ENCODE data around the gene SH3GL1. TPM values are rescaled to one million over a fixed set of nuclear protein-coding genes. Genes with fewer than 3 reads are reported as not detected.

Gene SH3GL1
- polyA plus RNA-seq, 1 experiment = 40.2 TPM

DNA sequence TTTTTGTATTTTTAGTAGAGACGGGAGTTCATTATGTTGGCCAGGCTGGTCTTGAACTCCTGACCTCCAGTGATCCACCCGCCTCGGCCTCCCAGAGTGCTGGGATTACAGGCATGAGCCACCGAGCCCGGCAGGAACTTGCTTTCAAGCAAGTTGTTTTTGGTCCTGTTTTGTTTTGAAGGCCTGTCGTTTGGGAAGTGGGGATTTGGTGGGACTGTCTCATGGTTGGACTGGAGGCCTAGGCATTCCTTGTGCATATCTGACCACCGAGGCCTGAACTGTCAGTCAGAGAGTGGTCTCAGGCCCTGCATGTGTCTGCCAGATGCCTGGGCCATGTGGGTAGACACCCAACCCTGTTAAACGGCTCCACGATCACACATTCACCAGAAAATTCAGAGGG lies 30.9 kb upstream of the SH3GL1 start:
- no peak for TF ChIP-seq CTCF (IDR thresholded peaks at IDR 0.05; ENCODE audit: low read depth, low read length)
- no peak overlapping the region for H3K27ac ChIP-seq (ENCODE audit: low read depth, low read length)
- no peak for DNase-seq (ENCODE audit: low read depth, low spot score)
- ChIA-PET POLR2A (no interaction called here), CTCF (no interaction called here)
- no peak overlapping the region for H3K4me3 ChIP-seq (ENCODE audit: low read depth, low read length)
- H3K9me3 ChIP-seq (ENCODE audit: control insufficient read depth, insufficient read depth, low read length) = no peaks in the 10 kb centered on the region
- H3K27me3 ChIP-seq (ENCODE audit: control insufficient read depth, insufficient read depth, low read length) = no peaks in the 10 kb centered on the region

DNA sequence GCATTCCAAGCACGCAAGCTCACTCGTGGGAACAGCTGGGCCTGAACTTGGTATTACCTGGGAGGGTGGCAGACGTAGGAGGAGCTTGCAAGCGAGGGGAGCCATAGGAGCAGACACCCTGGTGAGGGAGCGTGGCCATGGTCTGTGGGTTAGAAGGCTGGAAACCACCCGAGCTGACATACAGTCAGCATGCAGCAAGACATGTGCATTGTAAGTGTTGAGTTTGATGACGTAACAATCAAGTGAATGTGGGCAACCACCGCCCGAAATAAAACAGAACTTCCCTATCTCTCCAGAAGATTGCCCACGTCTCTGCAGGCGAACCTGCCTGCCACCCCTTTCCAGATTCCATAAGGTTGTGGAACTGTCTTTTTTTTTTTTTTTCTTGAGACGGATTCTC lies 30.4 kb upstream of the SH3GL1 start:
- TF ChIP-seq CTCF (IDR thresholded peaks at IDR 0.05; ENCODE audit: low read depth, low read length) = no peak
- Histone ChIP-seq H3K4me3 (ENCODE audit: low read depth, low read length) (no peak overlapping the region), H3K27ac (ENCODE audit: low read depth, low read length) (no peak overlapping the region), H3K9me3 (ENCODE audit: control insufficient read depth, insufficient read depth, low read length) (no peaks in the 10 kb centered on the region), H3K27me3 (ENCODE audit: control insufficient read depth, insufficient read depth, low read length) (no peaks in the 10 kb centered on the region)
- DNase-seq (ENCODE audit: low read depth, low spot score) = no peak
- POLR2A ChIA-PET = no interaction called here
- CTCF ChIA-PET = no interaction called here

DNA sequence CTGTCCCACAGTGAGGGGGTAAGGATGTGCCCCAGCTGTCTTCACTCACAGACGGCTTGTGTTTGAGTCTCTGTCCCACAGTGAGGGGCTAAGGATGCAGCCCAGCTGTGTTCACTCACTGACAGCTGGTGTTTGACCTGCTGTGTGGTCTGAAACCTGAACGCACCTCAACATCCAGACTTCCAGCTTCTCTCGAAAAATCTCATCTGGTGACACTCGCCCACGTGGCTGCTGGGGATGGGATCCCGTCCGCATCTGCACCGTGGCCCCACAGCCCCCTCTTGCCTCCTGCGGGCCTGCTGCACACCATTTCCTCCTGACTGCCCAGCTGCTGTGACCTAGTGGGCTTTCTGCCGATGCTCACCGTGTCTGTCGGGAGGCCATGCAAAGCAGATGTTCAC lies 29.4 kb upstream of the SH3GL1 start:
- no peaks in the 10 kb centered on the region for H3K9me3 ChIP-seq (ENCODE audit: control insufficient read depth, insufficient read depth, low read length)
- ChIA-PET CTCF (interaction anchor here (1.2 kb wide), 1 partner anchor 27 kb away, joined by 3 read pairs; the partner anchor contains the start of gene CHAF1A), POLR2A (interaction anchor here (0.6 to 1.3 kb wide), 5 partner anchors 15 to 87 kb away, joined by 3 to 10 read pairs (median 5); no protein-coding TSS in a partner anchor)
- H3K27me3 ChIP-seq (ENCODE audit: control insufficient read depth, insufficient read depth, low read length) = no peaks in the 10 kb centered on the region
- H3K4me3 ChIP-seq (ENCODE audit: low read depth, low read length) = no peak overlapping the region
- TF ChIP-seq CTCF (IDR thresholded peaks at IDR 0.05; ENCODE audit: low read depth, low read length) = no peak
- H3K27ac ChIP-seq (ENCODE audit: low read depth, low read length) = peak overlapping the region; percentile 52
- DNase-seq (ENCODE audit: low read depth, low spot score) = peak; percentile 23

DNA sequence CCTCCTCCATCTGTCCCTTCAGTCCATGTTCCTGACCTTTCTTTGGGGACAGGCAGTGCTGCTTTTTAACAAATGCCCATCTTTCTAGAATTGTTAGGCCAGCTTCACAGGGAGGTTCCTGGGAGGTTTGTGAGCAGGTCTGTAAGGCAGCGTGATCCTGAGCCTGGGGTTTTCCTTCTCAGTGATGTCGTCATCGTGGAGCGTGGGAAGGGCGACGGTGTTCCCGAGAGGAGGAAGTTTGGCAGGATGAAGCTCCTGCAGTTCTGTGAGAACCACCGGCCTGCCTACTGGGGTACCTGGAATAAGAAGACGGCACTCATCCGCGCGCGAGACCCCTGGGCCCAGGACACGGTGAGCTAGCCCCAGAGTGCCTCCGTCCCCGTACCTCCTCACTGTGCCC lies 28.9 kb upstream of the SH3GL1 start:
- Histone ChIP-seq H3K27ac (ENCODE audit: low read depth, low read length) (peak overlapping the region; percentile 52), H3K4me3 (ENCODE audit: low read depth, low read length) (no peak overlapping the region), H3K27me3 (ENCODE audit: control insufficient read depth, insufficient read depth, low read length) (no peaks in the 10 kb centered on the region), H3K9me3 (ENCODE audit: control insufficient read depth, insufficient read depth, low read length) (no peaks in the 10 kb centered on the region)
- TF ChIP-seq CTCF (IDR thresholded peaks at IDR 0.05; ENCODE audit: low read depth, low read length) = no peak
- CTCF ChIA-PET = interaction anchor here (1.2 kb wide), 1 partner anchor 27 kb away, joined by 3 read pairs; the partner anchor contains the start of gene CHAF1A
- POLR2A ChIA-PET = interaction anchor here (0.6 to 1.3 kb wide), 5 partner anchors 14 to 87 kb away, joined by 3 to 10 read pairs (median 5); no protein-coding TSS in a partner anchor
- peak; percentile 13 for DNase-seq (ENCODE audit: low read depth, low spot score)

GRCh38 chr19:4428326-4428975 lies 28.1 kb upstream of the SH3GL1 start:
- no peak for TF ChIP-seq CTCF (IDR thresholded peaks at IDR 0.05; ENCODE audit: low read depth, low read length)
- Histone ChIP-seq H3K27ac (ENCODE audit: low read depth, low read length) (no peak overlapping the region), H3K4me3 (ENCODE audit: low read depth, low read length) (no peak overlapping the region), H3K9me3 (ENCODE audit: control insufficient read depth, insufficient read depth, low read length) (no peaks in the 10 kb centered on the region), H3K27me3 (ENCODE audit: control insufficient read depth, insufficient read depth, low read length) (no peaks in the 10 kb centered on the region)
- POLR2A ChIA-PET = interaction anchor here (0.6 to 1.2 kb wide), 2 partner anchors 28 to 42 kb away, joined by 5 to 6 read pairs; no protein-coding TSS in a partner anchor
- CTCF ChIA-PET = interaction anchor here (1.2 kb wide), 1 partner anchor 26 kb away, joined by 3 read pairs; the partner anchor contains the start of gene CHAF1A
- no peak for DNase-seq (ENCODE audit: low read depth, low spot score)

Measured in AG04450 (cell line).